Measurements from ENCODE around the gene NDUFA12.

NDUFA12 gene

GRCh38 chr12:94971923-94972322 is 31.6 kb downstream of the NDUFA12 start:
- no peak for DNase-seq (ENCODE audit: low read depth)
- TF ChIP-seq CTCF (conservative IDR thresholded peaks at IDR 0.05; ENCODE audit: low read depth, low read length): no peak
- no peak overlapping the region for H3K4me3 ChIP-seq (ENCODE audit: low read depth, low read length)

GRCh38 chr12:94970560-94970959 is 32.9 kb downstream of the NDUFA12 start:
- no peak for DNase-seq (ENCODE audit: low read depth)
- no peak for TF ChIP-seq CTCF (conservative IDR thresholded peaks at IDR 0.05; ENCODE audit: low read depth, low read length)
- H3K4me3 ChIP-seq (ENCODE audit: low read depth, low read length): no peak overlapping the region

- DNase-seq (ENCODE audit: low read depth): no peak
- no peak for TF ChIP-seq CTCF (conservative IDR thresholded peaks at IDR 0.05; ENCODE audit: low read depth, low read length)
- H3K4me3 ChIP-seq (ENCODE audit: low read depth, low read length): no peak overlapping the region
Measured at GRCh38 chr12:94969424-94969823, 34.1 kb downstream of the NDUFA12 start.

- no peak overlapping the region for H3K4me3 ChIP-seq (ENCODE audit: low read depth, low read length)
- DNase-seq (ENCODE audit: low read depth): no peak
- no peak for TF ChIP-seq CTCF (conservative IDR thresholded peaks at IDR 0.05; ENCODE audit: low read depth, low read length)
Measured at GRCh38 chr12:94965982-94966630, 37.4 kb downstream of the NDUFA12 start.

- no peak for TF ChIP-seq CTCF (conservative IDR thresholded peaks at IDR 0.05; ENCODE audit: low read depth, low read length)
- no peak overlapping the region for H3K4me3 ChIP-seq (ENCODE audit: low read depth, low read length)
- DNase-seq (ENCODE audit: low read depth): no peak
Measured at GRCh38 chr12:94963649-94964048, 39.8 kb downstream of the NDUFA12 start.

GRCh38 chr12:94962670-94963069 is 40.8 kb downstream of the NDUFA12 start:
- no peak overlapping the region for H3K4me3 ChIP-seq (ENCODE audit: low read depth, low read length)
- no peak for DNase-seq (ENCODE audit: low read depth)
- no peak for TF ChIP-seq CTCF (conservative IDR thresholded peaks at IDR 0.05; ENCODE audit: low read depth, low read length)

- TF ChIP-seq CTCF (conservative IDR thresholded peaks at IDR 0.05; ENCODE audit: low read depth, low read length): no peak
- DNase-seq (ENCODE audit: low read depth): no peak
- no peak overlapping the region for H3K4me3 ChIP-seq (ENCODE audit: low read depth, low read length)
Measured at GRCh38 chr12:94961911-94962310, 41.6 kb downstream of the NDUFA12 start.
